Adrenal gland (tissue), 5 donors: ENCODE results near the gene NDUFAF4.

Source experiments
- CTCF ChIP-seq, 6 experiments: fragments of 450-650 bp in 4 of 6; fragments of 200-600 bp in 2 of 6; sonication (generic) in 1 of 6; IDR thresholded peaks; 1 replicate in 5 of 6; 2 replicates in 1 of 6; pipeline versions ENCODE4 v1.5.1 to v1.8.0; 2016 to 2021; ENCODE audit warnings: antibody characterized with exemption in 6 of 6, mild to moderate bottlenecking in 2 of 6, moderate library complexity in 1 of 6
- POLR2A ChIP-seq, 2 donors: fragments of 450-650 bp; IDR thresholded peaks; one replicate each; pipeline ENCODE4 v1.6.1; 2017; ENCODE audit warnings: antibody characterized with exemption in 2 of 2, mild to moderate bottlenecking in 2 of 2, moderate library complexity in 1 of 2
- donor health status: DM: no; HTN: no; CAD: no.

- no peak for TF ChIP-seq CTCF (IDR thresholded peaks at IDR 0.05)
- TF ChIP-seq POLR2A (IDR thresholded peaks at IDR 0.05), result no peak
Observed at GRCh38 chr6:96889146-96889545, 8.5 kb downstream of the NDUFAF4 start.
